Amygdala (tissue), 56 donors: ENCODE results near the gene DUOXA1.
A peak's percentile ranks its signal among the peaks of the same experiment; 100 is the strongest.
"Not testable (repeated sequence)": the region's sequence is repeated elsewhere in the genome, so short reads cannot be mapped to it uniquely, and the experiment has no call there.

Experiments used
- DNase-seq, 56 donors: peaks; one replicate each; lab custom pipeline; 2025; lab: John Stamatoyannopoulos, UW

The DUOXA1 gene

GRCh38 chr15:45151998-45152828 lies 22.5 kb upstream of the DUOXA1 start:
- no peak for DNase-seq

GRCh38 chr15:45150997-45151396 lies 21.3 kb upstream of the DUOXA1 start:
- no peak for DNase-seq

GRCh38 chr15:45150481-45150880 lies 20.8 kb upstream of the DUOXA1 start:
- DNase-seq = no peak

GRCh38 chr15:45149060-45149459 lies 19.4 kb upstream of the DUOXA1 start:
- DNase-seq = no peak

- no peak for DNase-seq
Observed at GRCh38 chr15:45148076-45149059, 18.7 kb upstream of the DUOXA1 start.

- DNase-seq = no peak
Observed at GRCh38 chr15:45147606-45148005, 17.9 kb upstream of the DUOXA1 start.

- DNase-seq = no peak
Observed at GRCh38 chr15:45146405-45146804, 16.7 kb upstream of the DUOXA1 start.

- DNase-seq = no peak
Observed at GRCh38 chr15:45144775-45145174, 15.1 kb upstream of the DUOXA1 start.

GRCh38 chr15:45143946-45144345 lies 14.3 kb upstream of the DUOXA1 start:
- DNase-seq = no peak

- DNase-seq = no peak
Observed at GRCh38 chr15:45143056-45143455, 13.4 kb upstream of the DUOXA1 start.

- no peak for DNase-seq
Observed at GRCh38 chr15:45141386-45141785, 11.7 kb upstream of the DUOXA1 start.

- DNase-seq = no peak
Observed at GRCh38 chr15:45140557-45141250, 11.0 kb upstream of the DUOXA1 start.

GRCh38 chr15:45139770-45140169 lies 10.1 kb upstream of the DUOXA1 start:
- DNase-seq = no peak

GRCh38 chr15:45138814-45139765 lies 9.4 kb upstream of the DUOXA1 start:
- DNase-seq = no peak

GRCh38 chr15:45137703-45138102 lies 8.0 kb upstream of the DUOXA1 start:
- no peak for DNase-seq

GRCh38 chr15:45136378-45136764 lies 6.7 kb upstream of the DUOXA1 start:
- no peak for DNase-seq

GRCh38 chr15:45135705-45136377 lies 6.2 kb upstream of the DUOXA1 start:
- not testable (repeated sequence) for DNase-seq

GRCh38 chr15:45134682-45135604 lies 5.3 kb upstream of the DUOXA1 start:
- DNase-seq = peak in 2 of 56 donors; percentile 19 to 23
